Measurements from ENCODE around the gene WSB2.

Gene WSB2

GRCh38 chr12:118033323-118033722 lies 27.7 kb downstream of the WSB2 start:
- no peak overlapping the region for H3K27ac ChIP-seq (ENCODE audit: low read depth, low read length, poor library complexity, severe bottlenecking)
- TF ChIP-seq CTCF (IDR thresholded peaks at IDR 0.05; ENCODE audit: low read length) (no peak), EZH2 (IDR thresholded peaks at IDR 0.05; ENCODE audit: borderline replicate concordance, low read length) (no peak)

GRCh38 chr12:118032188-118032587 lies 28.8 kb downstream of the WSB2 start:
- no peaks in the 10 kb centered on the region for H3K79me2 ChIP-seq (ENCODE audit: insufficient read depth, low read length)
- no peak overlapping the region for H3K4me2 ChIP-seq (ENCODE audit: low read length)
- H3K9ac ChIP-seq (ENCODE audit: low read length), result no peak overlapping the region
- no peaks in the 10 kb centered on the region for H3K9me2 ChIP-seq (ENCODE audit: low read depth, low read length)
- no peaks in the 10 kb centered on the region for H3K9me3 ChIP-seq (ENCODE audit: low read length)
- H4K20me1 ChIP-seq (ENCODE audit: insufficient read depth, low read length), result no peaks in the 10 kb centered on the region
- no peak overlapping the region for H3K27ac ChIP-seq (ENCODE audit: low read depth, low read length, poor library complexity, severe bottlenecking)
- no peaks in the 10 kb centered on the region for H3F3A ChIP-seq (ENCODE audit: insufficient read depth, low read length)
- no peak overlapping the region for H2AFZ ChIP-seq (ENCODE audit: low read length)
- H3K4me3 ChIP-seq (ENCODE audit: low read depth, low read length, poor library complexity, severe bottlenecking), result no peak overlapping the region
- no peak for TF ChIP-seq EZH2 (IDR thresholded peaks at IDR 0.05; ENCODE audit: borderline replicate concordance, low read length)
- TF ChIP-seq CTCF (IDR thresholded peaks at IDR 0.05; ENCODE audit: low read length), result no peak
- no peaks in the 10 kb centered on the region for H3K27me3 ChIP-seq (ENCODE audit: insufficient read depth, low read length)
- no peaks in the 10 kb centered on the region for H3K4me1 ChIP-seq (ENCODE audit: insufficient read depth, low read length, severe bottlenecking)
- peaks cover 83% of the 10 kb centered on the region for H3K36me3 ChIP-seq (ENCODE audit: insufficient read depth, low read length)

More at GRCh38 chr12:118033323-118033722, 27.7 kb downstream of the WSB2 start:
- no peak overlapping the region for H3K9ac ChIP-seq (ENCODE audit: low read length)
- H3K36me3 ChIP-seq (ENCODE audit: insufficient read depth, low read length), result peaks cover 74% of the 10 kb centered on the region
- no peaks in the 10 kb centered on the region for H3K27me3 ChIP-seq (ENCODE audit: insufficient read depth, low read length)
- no peaks in the 10 kb centered on the region for H3F3A ChIP-seq (ENCODE audit: insufficient read depth, low read length)
- no peak overlapping the region for H3K4me2 ChIP-seq (ENCODE audit: low read length)
- no peaks in the 10 kb centered on the region for H3K9me2 ChIP-seq (ENCODE audit: low read depth, low read length)
- H2AFZ ChIP-seq (ENCODE audit: low read length), result no peak overlapping the region
- H4K20me1 ChIP-seq (ENCODE audit: insufficient read depth, low read length), result no peaks in the 10 kb centered on the region
- H3K4me3 ChIP-seq (ENCODE audit: low read depth, low read length, poor library complexity, severe bottlenecking), result no peak overlapping the region
- H3K4me1 ChIP-seq (ENCODE audit: insufficient read depth, low read length, severe bottlenecking), result no peaks in the 10 kb centered on the region
- H3K9me3 ChIP-seq (ENCODE audit: low read length), result no peaks in the 10 kb centered on the region
- H3K79me2 ChIP-seq (ENCODE audit: insufficient read depth, low read length), result no peaks in the 10 kb centered on the region

GRCh38 chr12:118029166-118029565 lies 31.8 kb downstream of the WSB2 start:
- H3K27me3 ChIP-seq (ENCODE audit: insufficient read depth, low read length), result no peaks in the 10 kb centered on the region
- no peak overlapping the region for H3K4me2 ChIP-seq (ENCODE audit: low read length)

More at GRCh38 chr12:118029166-118029565, 31.8 kb downstream of the WSB2 start:
- no peak overlapping the region for H3K9ac ChIP-seq (ENCODE audit: low read length)
- H3K27ac ChIP-seq (ENCODE audit: low read depth, low read length, poor library complexity, severe bottlenecking), result no peak overlapping the region
- no peaks in the 10 kb centered on the region for H3K4me1 ChIP-seq (ENCODE audit: insufficient read depth, low read length, severe bottlenecking)
- H3K36me3 ChIP-seq (ENCODE audit: insufficient read depth, low read length), result peaks cover 93% of the 10 kb centered on the region
- H3K4me3 ChIP-seq (ENCODE audit: low read depth, low read length, poor library complexity, severe bottlenecking), result no peak overlapping the region
- no peaks in the 10 kb centered on the region for H3K79me2 ChIP-seq (ENCODE audit: insufficient read depth, low read length)
- no peak overlapping the region for H2AFZ ChIP-seq (ENCODE audit: low read length)
- H3K9me2 ChIP-seq (ENCODE audit: low read depth, low read length), result no peaks in the 10 kb centered on the region
- no peaks in the 10 kb centered on the region for H3F3A ChIP-seq (ENCODE audit: insufficient read depth, low read length)
- no peaks in the 10 kb centered on the region for H3K9me3 ChIP-seq (ENCODE audit: low read length)
- no peaks in the 10 kb centered on the region for H4K20me1 ChIP-seq (ENCODE audit: insufficient read depth, low read length)
- TF ChIP-seq CTCF (IDR thresholded peaks at IDR 0.05; ENCODE audit: low read length), result no peak
- no peak for TF ChIP-seq EZH2 (IDR thresholded peaks at IDR 0.05; ENCODE audit: borderline replicate concordance, low read length)
